ENCODE results near the gene ANKS4B.
"Not testable (repeated sequence)": the region's sequence is repeated elsewhere in the genome, so short reads cannot be mapped to it uniquely, and the experiment has no call there.

ANKS4B gene

GRCh38 chr16:21265104-21265837 lies 31.8 kb downstream of the ANKS4B start:
- DNase-seq (ENCODE audit: low read depth in 2 of 2): no peak
- H3K4me3 ChIP-seq (replicated peaks in 1 of 2; ENCODE audit: low read depth in 2 of 2, low read length in 2 of 2): no peak overlapping the region
- TF ChIP-seq, protein P1, sequence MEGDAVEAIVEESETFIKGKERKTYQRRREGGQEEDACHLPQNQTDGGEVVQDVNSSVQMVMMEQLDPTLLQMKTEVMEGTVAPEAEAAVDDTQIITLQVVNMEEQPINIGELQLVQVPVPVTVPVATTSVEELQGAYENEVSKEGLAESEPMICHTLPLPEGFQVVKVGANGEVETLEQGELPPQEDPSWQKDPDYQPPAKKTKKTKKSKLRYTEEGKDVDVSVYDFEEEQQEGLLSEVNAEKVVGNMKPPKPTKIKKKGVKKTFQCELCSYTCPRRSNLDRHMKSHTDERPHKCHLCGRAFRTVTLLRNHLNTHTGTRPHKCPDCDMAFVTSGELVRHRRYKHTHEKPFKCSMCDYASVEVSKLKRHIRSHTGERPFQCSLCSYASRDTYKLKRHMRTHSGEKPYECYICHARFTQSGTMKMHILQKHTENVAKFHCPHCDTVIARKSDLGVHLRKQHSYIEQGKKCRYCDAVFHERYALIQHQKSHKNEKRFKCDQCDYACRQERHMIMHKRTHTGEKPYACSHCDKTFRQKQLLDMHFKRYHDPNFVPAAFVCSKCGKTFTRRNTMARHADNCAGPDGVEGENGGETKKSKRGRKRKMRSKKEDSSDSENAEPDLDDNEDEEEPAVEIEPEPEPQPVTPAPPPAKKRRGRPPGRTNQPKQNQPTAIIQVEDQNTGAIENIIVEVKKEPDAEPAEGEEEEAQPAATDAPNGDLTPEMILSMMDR (IDR thresholded peaks at IDR 0.05; ENCODE audit: low read depth, low read length): no peak

DNA sequence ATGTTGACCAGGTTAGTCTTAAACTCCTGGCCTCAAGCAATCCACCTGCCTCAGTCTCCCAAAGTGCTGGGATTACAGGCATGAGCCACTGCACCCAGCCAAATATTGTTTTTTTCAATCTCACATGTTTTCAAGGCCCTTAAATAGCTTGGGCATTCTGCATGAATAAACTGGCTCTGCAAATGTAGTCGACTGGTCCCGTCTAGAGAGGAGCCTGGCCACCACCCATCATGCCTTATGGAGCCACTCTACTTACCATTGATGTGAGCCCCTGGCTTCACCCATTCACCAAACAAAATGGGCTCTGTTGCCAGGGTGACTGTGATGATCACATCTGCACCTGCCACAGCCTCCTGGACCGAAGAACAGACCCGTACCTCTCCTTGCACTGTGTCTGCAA lies 33.8 kb downstream of the ANKS4B start:
- TF ChIP-seq, protein P1 (IDR thresholded peaks at IDR 0.05; ENCODE audit: low read depth, low read length): no peak
- H3K4me3 ChIP-seq (replicated peaks in 1 of 2; ENCODE audit: low read depth in 2 of 2, low read length in 2 of 2): no peak overlapping the region
- no peak for DNase-seq (ENCODE audit: low read depth in 2 of 2)

DNA sequence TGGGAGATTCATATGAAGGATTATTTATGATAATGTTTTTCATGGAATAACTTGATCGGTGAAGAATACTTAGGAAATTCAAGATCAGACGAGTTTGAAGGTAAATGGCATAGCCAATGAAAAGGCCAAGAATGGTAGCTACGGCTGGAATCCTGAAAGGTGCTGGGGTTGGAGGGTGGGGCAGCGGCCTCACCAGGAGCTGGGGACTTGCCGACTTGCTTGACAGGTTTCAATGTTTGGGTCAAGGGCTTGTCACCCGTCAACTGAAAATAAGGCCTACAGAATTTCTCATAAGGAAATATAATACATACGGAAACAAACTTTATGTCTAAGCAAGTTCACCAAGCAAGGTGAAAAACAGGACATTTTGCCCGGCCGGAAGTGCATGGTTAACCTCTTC lies 34.7 kb downstream of the ANKS4B start:
- H3K4me3 ChIP-seq (replicated peaks in 1 of 2; ENCODE audit: low read depth in 2 of 2, low read length in 2 of 2): no peak overlapping the region
- TF ChIP-seq, protein P1 (IDR thresholded peaks at IDR 0.05; ENCODE audit: low read depth, low read length): no peak
- no peak for DNase-seq (ENCODE audit: low read depth in 2 of 2)

GRCh38 chr16:21272253-21272652 lies 38.8 kb downstream of the ANKS4B start:
- no peak overlapping the region for H3K4me3 ChIP-seq (replicated peaks in 1 of 2; ENCODE audit: low read depth in 2 of 2, low read length in 2 of 2)
- TF ChIP-seq, protein P1 (IDR thresholded peaks at IDR 0.05; ENCODE audit: low read depth, low read length): no peak
- no peak for DNase-seq (ENCODE audit: low read depth in 2 of 2)

DNA sequence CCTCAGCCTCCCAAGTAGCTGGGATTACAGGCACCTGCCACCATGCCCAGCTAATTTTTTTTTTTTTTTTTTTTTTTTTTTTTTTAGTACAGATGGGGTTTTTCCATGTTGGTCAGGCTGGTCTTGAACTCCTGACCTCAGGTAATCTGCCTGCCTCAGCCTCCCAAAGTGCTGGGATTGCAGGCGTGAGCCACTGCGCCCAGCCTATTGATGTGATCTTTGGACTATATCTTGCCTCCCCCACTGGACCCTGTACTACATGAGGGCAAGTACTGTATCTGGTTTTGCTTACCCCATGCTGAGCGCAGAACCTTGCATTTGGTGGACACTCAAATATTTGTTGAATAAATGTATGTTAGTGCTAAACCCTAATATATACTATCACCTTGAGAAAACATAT lies 39.3 kb downstream of the ANKS4B start:
- H3K4me3 ChIP-seq (replicated peaks in 1 of 2; ENCODE audit: low read depth in 2 of 2, low read length in 2 of 2); DNase-seq (ENCODE audit: low read depth in 2 of 2): not testable (repeated sequence)

GRCh38 chr16:21274172-21274726 lies 40.8 kb downstream of the ANKS4B start:
- H3K4me3 ChIP-seq (replicated peaks in 1 of 2; ENCODE audit: low read depth in 2 of 2, low read length in 2 of 2): no peak overlapping the region
- TF ChIP-seq, protein P1 (IDR thresholded peaks at IDR 0.05; ENCODE audit: low read depth, low read length): no peak
- DNase-seq (ENCODE audit: low read depth in 2 of 2): no peak

DNA sequence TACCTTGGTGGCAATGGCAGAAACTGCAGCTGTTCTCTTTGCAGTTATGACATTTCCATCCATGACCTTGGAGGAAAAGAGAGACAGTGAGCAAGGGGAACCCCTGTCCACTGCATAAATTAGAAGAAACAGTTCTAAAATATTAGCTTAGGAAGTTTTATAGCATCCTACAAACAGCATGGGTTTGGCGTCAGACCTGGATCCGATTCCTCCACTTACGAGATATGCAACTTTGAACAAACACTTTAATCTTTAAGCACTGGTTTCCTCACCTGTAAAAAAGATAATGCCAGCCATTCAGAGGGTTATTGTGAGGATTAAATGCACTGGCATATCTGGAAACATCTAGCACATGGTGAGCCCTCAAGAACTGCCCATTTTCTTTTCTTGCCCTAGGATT lies 42.0 kb downstream of the ANKS4B start:
- TF ChIP-seq, protein P1 (IDR thresholded peaks at IDR 0.05; ENCODE audit: low read depth, low read length): no peak
- no peak overlapping the region for H3K4me3 ChIP-seq (replicated peaks in 1 of 2; ENCODE audit: low read depth in 2 of 2, low read length in 2 of 2)
- no peak for DNase-seq (ENCODE audit: low read depth in 2 of 2)

Data from cardiac fibroblast (primary cell).